Measurements from ENCODE around the gene CACNB3. TPM values are rescaled to one million over a fixed set of nuclear protein-coding genes. Genes with fewer than 3 reads are reported as not detected.

Gene CACNB3
- total RNA-seq (1 to 10 TPM; 6.1 to 7.6 (median 7.1) TPM), polyA plus RNA-seq (3.5 TPM)
- long read RNA-seq, donor 1, partial matches to known transcripts, result 2 of 2 reads
- long read RNA-seq, donor 1, other reads (novel, unspliced or antisense), result 0 of 2 reads
- long read RNA-seq, donor 2, partial matches to known transcripts, result 1 of 3 reads
- long read RNA-seq, donor 2, other reads (novel, unspliced or antisense), result 2 of 3 reads
- long read RNA-seq, donor 3, partial matches to known transcripts, result 0 of 3 reads
- long read RNA-seq, donor 3, other reads (novel, unspliced or antisense), result 2 of 3 reads
- long read RNA-seq, donor 4, partial matches to known transcripts, result 2 of 3 reads
- long read RNA-seq, donor 4, other reads (novel, unspliced or antisense), result 1 of 3 reads

- H3K27me3 ChIP-seq (ENCODE audit: control insufficient read depth, insufficient read depth), result no peaks in the 10 kb centered on the region
- H3K4me3 ChIP-seq (ENCODE audit: low read length), result peak within 1 kb of the TSS; percentile 78
- DNase-seq (peak; percentile 73 to 91 (median 89)), ATAC-seq (peak; percentile 25 to 35)
- H3K9me3 ChIP-seq (ENCODE audit: control insufficient read depth, low read length), result no peaks in the 10 kb centered on the region
- 1% methylated on average over 79 of the region's 79 CpGs for WGBS
- no peak within 1 kb of the TSS for H3K27ac ChIP-seq (ENCODE audit: low read length)
- intact Hi-C loops (cut with DNase I), result no loop called here
- peaks cover 4% of the 10 kb centered on the region for H3K4me1 ChIP-seq (ENCODE audit: control insufficient read depth, insufficient read depth, low read length)
Measured at GRCh38 chr12:48817873-48818830, at the start of gene CACNB3. CACNB3 (plus strand) TSS chr12:48818496; CDS start chr12:48818930, 434 bp downstream.

GRCh38 chr12:48768736-48769135 lies 49.6 kb upstream of the CACNB3 start:
- ATAC-seq (no peak), DNase-seq (no peak)
- Histone ChIP-seq H3K9me3 (ENCODE audit: control insufficient read depth, low read length) (no peaks in the 10 kb centered on the region), H3K27ac (ENCODE audit: low read length) (no peak overlapping the region), H3K27me3 (ENCODE audit: control insufficient read depth, insufficient read depth) (no peaks in the 10 kb centered on the region), H3K4me1 (ENCODE audit: control insufficient read depth, insufficient read depth, low read length) (peaks cover 9% of the 10 kb centered on the region), H3K4me3 (ENCODE audit: low read length) (no peak overlapping the region)
- WGBS, result 92% methylated on average over 9 of the region's 9 CpGs
- intact Hi-C loops (cut with DNase I), result no loop called here

- Histone ChIP-seq H3K27ac (ENCODE audit: low read length) (no peak overlapping the region), H3K4me1 (ENCODE audit: control insufficient read depth, insufficient read depth, low read length) (peaks cover 9% of the 10 kb centered on the region)
Measured at GRCh38 chr12:48770756-48771155, 47.5 kb upstream of the CACNB3 start.

GRCh38 chr12:48771588-48772112 lies 46.6 kb upstream of the CACNB3 start:
- DNase-seq, result peak in 1 of 3 donors; percentile 60
- ATAC-seq, result peak; percentile 15 to 37
- WGBS, result 65% methylated on average over 13 of the region's 13 CpGs
- peaks cover 7% of the 10 kb centered on the region for H3K4me1 ChIP-seq (ENCODE audit: control insufficient read depth, insufficient read depth, low read length)
- intact Hi-C loops (cut with DNase I), result no loop called here
- no peaks in the 10 kb centered on the region for H3K9me3 ChIP-seq (ENCODE audit: control insufficient read depth, low read length)
- no peaks in the 10 kb centered on the region for H3K27me3 ChIP-seq (ENCODE audit: control insufficient read depth, insufficient read depth)
- peak overlapping the region; percentile 7 for H3K27ac ChIP-seq (ENCODE audit: low read length)
- no peak overlapping the region for H3K4me3 ChIP-seq (ENCODE audit: low read length)

More at GRCh38 chr12:48770756-48771155, 47.5 kb upstream of the CACNB3 start:
- 90% methylated on average over 10 of the region's 10 CpGs for WGBS
- intact Hi-C loops (cut with DNase I), result no loop called here
- no peak overlapping the region for H3K4me3 ChIP-seq (ENCODE audit: low read length)
- H3K27me3 ChIP-seq (ENCODE audit: control insufficient read depth, insufficient read depth), result no peaks in the 10 kb centered on the region
- no peaks in the 10 kb centered on the region for H3K9me3 ChIP-seq (ENCODE audit: control insufficient read depth, low read length)
- no peak for ATAC-seq
- DNase-seq, result no peak

GRCh38 chr12:48773686-48774085 lies 44.6 kb upstream of the CACNB3 start:
- H3K4me3 ChIP-seq (ENCODE audit: low read length), result no peak overlapping the region
- 91% methylated on average over 5 of the region's 5 CpGs for WGBS
- H3K27me3 ChIP-seq (ENCODE audit: control insufficient read depth, insufficient read depth), result no peaks in the 10 kb centered on the region
- no peak overlapping the region for H3K27ac ChIP-seq (ENCODE audit: low read length)
- DNase-seq (no peak), ATAC-seq (no peak)
- no peaks in the 10 kb centered on the region for H3K9me3 ChIP-seq (ENCODE audit: control insufficient read depth, low read length)
- intact Hi-C loops (cut with DNase I), result no loop called here
- peaks cover 5% of the 10 kb centered on the region for H3K4me1 ChIP-seq (ENCODE audit: control insufficient read depth, insufficient read depth, low read length)

- DNase-seq (no peak), ATAC-seq (no peak)
- Histone ChIP-seq H3K27me3 (ENCODE audit: control insufficient read depth, insufficient read depth) (no peaks in the 10 kb centered on the region), H3K27ac (ENCODE audit: low read length) (no peak overlapping the region), H3K4me1 (ENCODE audit: control insufficient read depth, insufficient read depth, low read length) (peaks cover 6% of the 10 kb centered on the region), H3K4me3 (ENCODE audit: low read length) (no peak overlapping the region), H3K9me3 (ENCODE audit: control insufficient read depth, low read length) (no peaks in the 10 kb centered on the region)
- 33% methylated on average over 2 of the region's 2 CpGs for WGBS
- intact Hi-C loops (cut with DNase I), result no loop called here
Measured at GRCh38 chr12:48774516-48774915, 43.8 kb upstream of the CACNB3 start.

GRCh38 chr12:48775299-48775698 lies 43.0 kb upstream of the CACNB3 start:
- 91% methylated on average over 8 of the region's 8 CpGs for WGBS
- Histone ChIP-seq H3K4me3 (ENCODE audit: low read length) (no peak overlapping the region), H3K9me3 (ENCODE audit: control insufficient read depth, low read length) (no peaks in the 10 kb centered on the region), H3K27me3 (ENCODE audit: control insufficient read depth, insufficient read depth) (no peaks in the 10 kb centered on the region), H3K27ac (ENCODE audit: low read length) (no peak overlapping the region), H3K4me1 (ENCODE audit: control insufficient read depth, insufficient read depth, low read length) (peaks cover 13% of the 10 kb centered on the region)
- intact Hi-C loops (cut with DNase I), result no loop called here
- no peak for DNase-seq
- no peak for ATAC-seq

GRCh38 chr12:48775991-48776649 lies 42.2 kb upstream of the CACNB3 start:
- Histone ChIP-seq H3K4me1 (ENCODE audit: control insufficient read depth, insufficient read depth, low read length) (peaks cover 16% of the 10 kb centered on the region), H3K9me3 (ENCODE audit: control insufficient read depth, low read length) (no peaks in the 10 kb centered on the region), H3K27ac (ENCODE audit: low read length) (no peak overlapping the region), H3K27me3 (ENCODE audit: control insufficient read depth, insufficient read depth) (no peaks in the 10 kb centered on the region), H3K4me3 (ENCODE audit: low read length) (no peak overlapping the region)
- 88% methylated on average over 29 of the region's 29 CpGs for WGBS
- no peak for ATAC-seq
- no peak for DNase-seq
- intact Hi-C loops (cut with DNase I), result no loop called here

- no peaks in the 10 kb centered on the region for H3K27me3 ChIP-seq (ENCODE audit: control insufficient read depth, insufficient read depth)
- H3K27ac ChIP-seq (ENCODE audit: low read length), result no peak overlapping the region
- ATAC-seq (no peak), DNase-seq (no peak)
- 90% methylated on average over 6 of the region's 6 CpGs for WGBS
- H3K4me1 ChIP-seq (ENCODE audit: control insufficient read depth, insufficient read depth, low read length), result peaks cover 22% of the 10 kb centered on the region
- no peak overlapping the region for H3K4me3 ChIP-seq (ENCODE audit: low read length)
- H3K9me3 ChIP-seq (ENCODE audit: control insufficient read depth, low read length), result no peaks in the 10 kb centered on the region
- intact Hi-C loops (cut with DNase I), result no loop called here
Measured at GRCh38 chr12:48776956-48777355, 41.3 kb upstream of the CACNB3 start.

GRCh38 chr12:48777501-48778400 lies 40.5 kb upstream of the CACNB3 start:
- Histone ChIP-seq H3K4me1 (ENCODE audit: control insufficient read depth, insufficient read depth, low read length) (peaks cover 23% of the 10 kb centered on the region), H3K4me3 (ENCODE audit: low read length) (no peak overlapping the region), H3K27me3 (ENCODE audit: control insufficient read depth, insufficient read depth) (no peaks in the 10 kb centered on the region), H3K27ac (ENCODE audit: low read length) (peak overlapping the region; percentile 18), H3K9me3 (ENCODE audit: control insufficient read depth, low read length) (no peaks in the 10 kb centered on the region)
- intact Hi-C loops (cut with DNase I), result no loop called here
- 74% methylated on average over 16 of the region's 16 CpGs for WGBS
- ATAC-seq (peak; percentile 40 to 45), DNase-seq (peak in 1 of 3 donors; percentile 70)
